Stimulated activated CD4-positive, alpha-beta T cell treated with anti-CD3 and anti-CD28 coated beads, Interleukin-12 subunit alpha, Interleukin-12 subunit beta, amount 100 ng/mL, for 4 hours (primary cell): ENCODE measurements around the gene NCOA7.
"Not testable (repeated sequence)": the region's sequence is repeated elsewhere in the genome, so short reads cannot be mapped to it uniquely, and the experiment has no call there.

Source experiments
- DNase-seq: peaks from one replicate; pipeline ENCODE4 v3.0.0-alpha.2; 2020

Gene NCOA7

GRCh38 chr6:125791820-125792165, 1.0 kb downstream of the NCOA7 start:
- no peak for DNase-seq

- no peak for DNase-seq
Measured at GRCh38 chr6:125792172-125792571, 1.4 kb downstream of the NCOA7 start.

- no peak for DNase-seq
Measured at GRCh38 chr6:125792680-125793079, 1.9 kb downstream of the NCOA7 start.

- DNase-seq = no peak
Measured at GRCh38 chr6:125793280-125793679, 2.5 kb downstream of the NCOA7 start.

GRCh38 chr6:125793863-125794262, 3.1 kb downstream of the NCOA7 start:
- no peak for DNase-seq

- DNase-seq = no peak
Measured at GRCh38 chr6:125794342-125795137, 3.8 kb downstream of the NCOA7 start.

GRCh38 chr6:125795301-125795700, 4.5 kb downstream of the NCOA7 start:
- no peak for DNase-seq

GRCh38 chr6:125797120-125797885, 6.5 kb downstream of the NCOA7 start:
- DNase-seq = no peak

GRCh38 chr6:125797886-125798444, 7.2 kb downstream of the NCOA7 start:
- DNase-seq = no peak

GRCh38 chr6:125798734-125799508, 8.2 kb downstream of the NCOA7 start:
- DNase-seq = no peak

- DNase-seq = no peak
Measured at GRCh38 chr6:125802383-125802782, 11.6 kb downstream of the NCOA7 start.

- no peak for DNase-seq
Measured at GRCh38 chr6:125802943-125803377, 12.2 kb downstream of the NCOA7 start.

- no peak for DNase-seq
Measured at GRCh38 chr6:125804264-125804663, 13.5 kb downstream of the NCOA7 start.

GRCh38 chr6:125804866-125805425, 14.2 kb downstream of the NCOA7 start:
- not testable (repeated sequence) for DNase-seq

GRCh38 chr6:125806813-125807212, 16.1 kb downstream of the NCOA7 start:
- no peak for DNase-seq

GRCh38 chr6:125807293-125807692, 16.5 kb downstream of the NCOA7 start:
- no peak for DNase-seq

GRCh38 chr6:125808060-125808459, 17.3 kb downstream of the NCOA7 start:
- DNase-seq = no peak

- no peak for DNase-seq
Measured at GRCh38 chr6:125808591-125808990, 17.8 kb downstream of the NCOA7 start.

- no peak for DNase-seq
Measured at GRCh38 chr6:125809570-125810170, 18.9 kb downstream of the NCOA7 start.

- DNase-seq = no peak
Measured at GRCh38 chr6:125810445-125810844, 19.7 kb downstream of the NCOA7 start.

GRCh38 chr6:125811259-125811658, 20.5 kb downstream of the NCOA7 start:
- DNase-seq = no peak
